Panc1 (cell line): ENCODE results near the gene HCK. TPM values are rescaled to one million over a fixed set of nuclear protein-coding genes. Genes with fewer than 3 reads are reported as not detected.

Experiments
- ATAC-seq: fragments of 200-7000 bp; cut with Tn5 transposase; 2 replicates; pipeline ENCODE4 v1.9.1; 2020; ENCODE audit warnings: mild to moderate bottlenecking, moderate library complexity
- BruUV-seq: library from RNA; stranded (reverse); fragments of 400-500 nt; replicated peaks from 2 replicates; lab custom pipeline; 2021; lab: Mats Ljungman, UMichigan
- CTCF ChIA-PET: fragments of 300-600 bp; sonication (Branson Sonifier 250); formaldehyde crosslinking; loops from one replicate; lab custom pipeline; 2022; ENCODE audit warnings: antibody characterized with exemption; lab: Charles Lee
- POLR2A ChIA-PET: fragments of 300-600 bp; sonication (Branson Sonifier 250); formaldehyde crosslinking; loops from one replicate; lab custom pipeline; 2022; ENCODE audit warnings: antibody characterized with exemption; lab: Charles Lee
- DNase-seq: peaks from one replicate; pipeline ENCODE4 v3.0.0-alpha.2; 2010; ENCODE audit warnings: low read depth, low spot score
- H3K27ac ChIP-seq: 2 replicates; pipeline ENCODE4 v1.5.1; 2011; ENCODE audit warnings: mild to moderate bottlenecking, low read length, inconsistent platforms
- H3K27me3 ChIP-seq: fragments of 200-500 bp; sonication (Bioruptor generic); 2 replicates; pipeline ENCODE4 v1.6.0; 2014; ENCODE audit warnings: low read length, inconsistent platforms; ENCODE audit not compliant: control insufficient read depth, insufficient read depth
- H3K36me3 ChIP-seq: fragments of 200-500 bp; sonication (Bioruptor generic); 2 replicates; pipeline ENCODE4 v1.5.1; 2014; ENCODE audit warnings: inconsistent platforms, mild to moderate bottlenecking, low read length, moderate library complexity; ENCODE audit not compliant: control insufficient read depth, insufficient read depth
- H3K4me1 ChIP-seq: 2 replicates; pipeline ENCODE4 v1.5.1; 2011; ENCODE audit warnings: inconsistent platforms, mild to moderate bottlenecking, low read length, moderate library complexity; ENCODE audit not compliant: control insufficient read depth, insufficient read depth
- H3K4me3 ChIP-seq, 2 experiments: 2 replicates each; pipeline ENCODE4 v1.5.1; 2011 to 2012; ENCODE audit warnings: low read depth in 2 of 2, low read length in 2 of 2, mild to moderate bottlenecking in 2 of 2, inconsistent platforms in 1 of 2, moderate library complexity in 1 of 2
- H3K9me3 ChIP-seq: fragments of 200-500 bp; sonication (Bioruptor generic); 2 replicates; pipeline ENCODE4 v1.5.1; 2014; ENCODE audit warnings: low read depth, mild to moderate bottlenecking, inconsistent platforms, low read length, moderate library complexity; ENCODE audit not compliant: control insufficient read depth, insufficient read depth
- CTCF ChIP-seq: fragments of 450-650 bp; IDR thresholded peaks from 2 replicates; pipeline ENCODE4 v1.5.1; 2017; ENCODE audit warnings: mild to moderate bottlenecking
- POLR2AphosphoS5 ChIP-seq: IDR thresholded peaks from 2 replicates; pipeline ENCODE4 v1.6.1; 2012; ENCODE audit warnings: mild to moderate bottlenecking, low read depth, low read length, moderate library complexity
- REST ChIP-seq, 2 experiments: IDR thresholded peaks; 2 replicates each; pipeline ENCODE4 v1.6.1; 2011 to 2012; ENCODE audit warnings: low read depth in 2 of 2, control low read depth in 1 of 2, low read length in 1 of 2, mild to moderate bottlenecking in 1 of 2, moderate library complexity in 1 of 2; ENCODE audit not compliant: insufficient read depth in 1 of 2
- SIN3A ChIP-seq: IDR thresholded peaks from 2 replicates; pipeline ENCODE4 v1.6.1; 2012; ENCODE audit warnings: low read depth, mild to moderate bottlenecking, low read length, moderate library complexity, borderline replicate concordance; ENCODE audit not compliant: insufficient read depth
- TCF7L2 ChIP-seq: IDR thresholded peaks from 2 replicates; pipeline ENCODE4 v1.6.1; 2011; ENCODE audit warnings: mild to moderate bottlenecking, low read depth, low read length, inconsistent platforms
- in situ Hi-C: cut with HindIII; loops from 2 replicates; pipeline ENCODE4 v1.10.0; 2016; ENCODE audit warnings: low sequenced_read_pairs, low pct_unique_long_range_greater_than_20kb
- intact Hi-C: fragments of 100-400 bp; cut with micrococcal nuclease; formaldehyde crosslinking; loops from one replicate; pipeline ENCODE4 v1.10.0; 2022; ENCODE audit not compliant: unreplicated experiment
- total RNA-seq: library from RNA; stranded (reverse); gene quantifications from one replicate; pipeline ENCODE4 v1.2.1, GENCODE V29; 2021; ENCODE audit not compliant: unreplicated experiment

The HCK gene
- total RNA-seq, 1 experiment from 2014 or later: 0.98 TPM

- ATAC-seq (peak; percentile 62), DNase-seq (no peak)
- H3K27me3 ChIP-seq: no peaks in the 10 kb centered on the region
- H3K4me3 ChIP-seq: no peak overlapping the region
- H3K27ac ChIP-seq: peak overlapping the region; percentile 12; the same call in 1 of the 2 replicates
- no TSS peak for BruUV-seq
- in situ Hi-C loops: no loop called here
- ChIA-PET POLR2A (no interaction called here), CTCF (interaction anchor here (0.6 kb wide), 1 partner anchor 257 kb away, joined by 5 read pairs; no protein-coding TSS in a partner anchor)
- H3K9me3 ChIP-seq: no peaks in the 10 kb centered on the region
- TF ChIP-seq CTCF: no peak
- TF ChIP-seq POLR2AphosphoS5: no peak
- TF ChIP-seq REST (IDR thresholded peaks at IDR 0.05; ENCODE audit: insufficient read depth in 1 of 2, low read depth in 2 of 2, low read length in 1 of 2): no peak
- no peak for TF ChIP-seq SIN3A
- no peak for TF ChIP-seq TCF7L2
- intact Hi-C loops: no loop called here
- no peaks in the 10 kb centered on the region for H3K36me3 ChIP-seq
- peaks cover 18% of the 10 kb centered on the region for H3K4me1 ChIP-seq
Observed at GRCh38 chr20:32004963-32005362, 47.1 kb upstream of the HCK start.

DNA sequence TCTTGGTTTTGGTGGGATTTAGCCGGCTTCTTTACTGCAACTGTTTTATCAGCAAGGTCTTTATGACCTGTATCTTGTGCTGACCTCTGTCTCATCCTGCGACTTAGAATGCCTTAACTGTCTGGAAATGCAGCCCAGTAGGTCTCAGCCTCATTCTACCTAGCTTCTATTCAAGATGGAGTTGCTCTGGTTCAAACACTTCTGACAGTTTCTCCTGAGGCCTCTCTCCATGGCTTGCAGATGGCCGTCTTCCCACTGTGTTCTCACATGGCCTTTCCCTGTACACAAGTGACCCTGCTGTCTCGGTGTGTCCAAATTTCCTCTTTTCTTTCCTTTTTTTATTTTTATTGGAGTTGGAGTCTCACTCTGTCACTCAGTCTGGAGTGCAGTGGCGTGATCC lies 46.0 kb upstream of the HCK start:
- H3K27ac ChIP-seq: no peak overlapping the region
- in situ Hi-C loops (no loop called here), intact Hi-C loops (no loop called here)
- H3K36me3 ChIP-seq: no peaks in the 10 kb centered on the region
- H3K27me3 ChIP-seq: no peaks in the 10 kb centered on the region
- H3K4me1 ChIP-seq: peaks cover 25% of the 10 kb centered on the region
- ChIA-PET POLR2A (no interaction called here), CTCF (interaction anchor here (0.6 kb wide), 1 partner anchor 215 kb away, joined by 3 read pairs; no protein-coding TSS in a partner anchor)
- H3K4me3 ChIP-seq: no peak overlapping the region
- ATAC-seq: no peak
- no peaks in the 10 kb centered on the region for H3K9me3 ChIP-seq
- no TSS peak for BruUV-seq
- no peak for DNase-seq
- no peak for TF ChIP-seq SIN3A
- no peak for TF ChIP-seq POLR2AphosphoS5
- no peak for TF ChIP-seq REST (IDR thresholded peaks at IDR 0.05; ENCODE audit: insufficient read depth in 1 of 2, low read depth in 2 of 2, low read length in 1 of 2)
- TF ChIP-seq TCF7L2: no peak
- no peak for TF ChIP-seq CTCF
